K562 (cell line): ENCODE data around the gene ASMT. TPM values are rescaled to one million over a fixed set of nuclear protein-coding genes. Genes with fewer than 3 reads are reported as not detected.

Experiments used
- ATAC-seq: fragments of 200-7000 bp; cut with Tn5 transposase; 3 replicates; pipeline ENCODE4 v1.9.1; 2020; ENCODE audit warnings: moderate library complexity
- BruUV-seq: library from RNA; stranded (reverse); fragments of 400-500 nt; replicated peaks from 2 replicates; lab custom pipeline; 2021; lab: Mats Ljungman, UMichigan
- CTCF ChIA-PET: fragments of 300-600 bp; formaldehyde crosslinking; extraction: SDS; loops from one replicate; lab custom pipeline; 2021; ENCODE audit warnings: low intra/inter-chr PET ratio; lab: Yijun Ruan, JAX
- POLR2A ChIA-PET: fragments of 300-600, 350-650 bp; sonication (Branson Sonifier 250); formaldehyde crosslinking; extraction: SDS; loops from one replicate; lab custom pipeline; 2021; ENCODE audit warnings: antibody characterized with exemption, inconsistent platforms; lab: Yijun Ruan, JAX
- DNase-seq, 4 experiments: peaks; one replicate each; pipeline versions ENCODE4 v3.0.0 to v3.0.0-alpha.2; 2011 to 2018; ENCODE audit warnings: low spot score in 3 of 4, mixed read lengths in 3 of 4; ENCODE audit errors: extremely low read depth in 1 of 4
- FAIRE-seq: peaks from 2 replicates; lab custom pipeline; 2011; peaks lifted over from hg19 to GRCh38; lab: Jason Lieb, UNC
- H2AFZ ChIP-seq: 2 replicates; pipeline ENCODE4 v1.6.0; 2011; ENCODE audit warnings: low read depth, low read length, control low read depth, inconsistent platforms
- H3K27ac ChIP-seq: fragments of 200-600 bp; 3 replicates; pipeline ENCODE4 v1.8.0; 2011; ENCODE audit warnings: low read depth, mild to moderate bottlenecking, control low read depth, inconsistent platforms, low read length, moderate library complexity, mixed read lengths; ENCODE audit errors: extremely low read depth
- H3K27me3 ChIP-seq, 2 experiments: fragments of 300-600 bp in 1 of 2; 2 replicates in 1 of 2; 3 replicates in 1 of 2; pipeline versions ENCODE4 v1.6.0 to v1.8.0; 2011; ENCODE audit warnings: inconsistent platforms in 2 of 2, low read length in 2 of 2, mild to moderate bottlenecking in 1 of 2, mixed read lengths in 1 of 2, moderate library complexity in 1 of 2; ENCODE audit not compliant: control insufficient read depth in 2 of 2, insufficient read depth in 2 of 2
- H3K36me3 ChIP-seq: fragments of 300-600 bp; 3 replicates; pipeline ENCODE4 v1.8.0; 2011; ENCODE audit warnings: mild to moderate bottlenecking, low read length, inconsistent platforms; ENCODE audit not compliant: control insufficient read depth, insufficient read depth
- H3K4me1 ChIP-seq, 2 experiments: fragments of 200-600 bp in 1 of 2; replicated peaks in 1 of 2; 2 replicates in 1 of 2; 3 replicates in 1 of 2; pipeline versions ENCODE4 v1.5.1 to v1.8.0; 2011; ENCODE audit warnings: inconsistent platforms in 2 of 2, low read length in 2 of 2, mild to moderate bottlenecking in 1 of 2, mixed read lengths in 1 of 2, moderate library complexity in 1 of 2; ENCODE audit not compliant: control insufficient read depth in 2 of 2, insufficient read depth in 2 of 2
- H3K4me2 ChIP-seq: 2 replicates; pipeline ENCODE4 v1.6.1; 2011; ENCODE audit warnings: low read length, control low read depth, inconsistent platforms, mixed read lengths; ENCODE audit not compliant: insufficient read depth
- H3K4me3 ChIP-seq: fragments of 200-600 bp; sonication (generic), shearing (Covaris generic); 2 replicates; pipeline ENCODE4 v1.5.1; 2016; ENCODE audit warnings: control low read depth, inconsistent platforms
- H3K79me2 ChIP-seq: fragments of 200-600 bp; 3 replicates; pipeline ENCODE4 v1.8.0; 2011; ENCODE audit warnings: low read length, inconsistent platforms; ENCODE audit not compliant: control insufficient read depth, insufficient read depth
- H3K9ac ChIP-seq, 2 experiments: 2 replicates each; pipeline versions ENCODE4 v1.6.0 to v1.6.1; 2011; ENCODE audit warnings: low read depth in 2 of 2, low read length in 2 of 2, control low read depth in 1 of 2, inconsistent platforms in 1 of 2, mild to moderate bottlenecking in 1 of 2, mixed read lengths in 1 of 2; ENCODE audit not compliant: insufficient read depth in 1 of 2
- H3K9me1 ChIP-seq: one replicate; pipeline ENCODE4 v1.6.0; 2011; ENCODE audit warnings: inconsistent platforms, mild to moderate bottlenecking, low read length, moderate library complexity; ENCODE audit not compliant: control insufficient read depth, insufficient read depth
- H3K9me3 ChIP-seq: replicated peaks from 2 replicates; pipeline ENCODE4 v1.5.1; 2011; ENCODE audit warnings: low read depth, low read length, inconsistent platforms; ENCODE audit not compliant: control insufficient read depth, insufficient read depth
- H4K20me1 ChIP-seq: replicated peaks from 2 replicates; pipeline ENCODE4 v1.6.1; 2011; ENCODE audit warnings: low read length, inconsistent platforms, mixed read lengths; ENCODE audit not compliant: control insufficient read depth, insufficient read depth
- CBX5 ChIP-seq: IDR thresholded peaks from 2 replicates; pipeline ENCODE4 v1.6.1; 2014; ENCODE audit warnings: low read depth, borderline replicate concordance
- CHD1 ChIP-seq: fragments of 200-600 bp; sonication (generic); IDR thresholded peaks from one replicate; pipeline ENCODE4 v1.6.1; 2012; ENCODE audit warnings: mild to moderate bottlenecking, moderate library complexity, low read length, inconsistent platforms
- CLOCK ChIP-seq: fragments of 250-450 bp; sonication (Bioruptor Pico); IDR thresholded peaks from 2 replicates; pipeline ENCODE4 v1.4.0; 2020; ENCODE audit warnings: mild to moderate bottlenecking, moderate library complexity, borderline replicate concordance
- E4F1 ChIP-seq: fragments of 250-450 bp; sonication (Bioruptor Pico); IDR thresholded peaks from 2 replicates; pipeline ENCODE4 v1.5.0; 2021; ENCODE audit warnings: mild to moderate bottlenecking, borderline replicate concordance
- HMGN3 ChIP-seq: IDR thresholded peaks from 2 replicates; pipeline ENCODE4 v1.6.1; 2011; ENCODE audit warnings: borderline replicate concordance, low read depth, mild to moderate bottlenecking, mixed read lengths, low read length; ENCODE audit not compliant: insufficient read length; ENCODE audit errors: extremely low read depth
- KLF16 ChIP-seq: IDR thresholded peaks from 2 replicates; pipeline ENCODE4 v1.6.1; 2016; ENCODE audit warnings: antibody characterized with exemption
- MLLT1 ChIP-seq, 2 experiments: fragments of 450-650 bp; IDR thresholded peaks; 2 replicates each; pipeline ENCODE4 v1.6.1; 2016
- PREB ChIP-seq: sonication (generic); formaldehyde crosslinking; IDR thresholded peaks from 2 replicates; pipeline ENCODE4 v1.8.1; 2023; ENCODE audit warnings: mild to moderate bottlenecking, missing genetic modification reagents
- SIN3B ChIP-seq: fragments of 450-650 bp; IDR thresholded peaks from 2 replicates; pipeline ENCODE4 v1.6.1; 2017; ENCODE audit warnings: low read depth, mild to moderate bottlenecking, moderate library complexity
- TFAP4 ChIP-seq: sonication (generic); formaldehyde crosslinking; IDR thresholded peaks from 2 replicates; pipeline ENCODE4 v1.8.0; 2022; ENCODE audit warnings: missing genetic modification reagents, mild to moderate bottlenecking, moderate library complexity, borderline replicate concordance
- WGBS: fragments of 100-300 bp; shearing (Covaris generic); methylation state at CpG from one replicate; pipeline ENCODE4 v1.1.6; 2016; ENCODE audit warnings: low coverage, mixed read lengths; ENCODE audit not compliant: insufficient coverage; ENCODE audit errors: missing lambda C conversion rate; 5-methylcytosine and 5-hydroxymethylcytosine counted together
- in situ Hi-C: fragments of 300-500 bp; cut with MboI; formaldehyde crosslinking; loops from 4 replicates; pipeline ENCODE4 v1.15.0; 2018; ENCODE audit warnings: inconsistent platforms, mixed read lengths
- intact Hi-C: fragments of 100-400 bp; cut with micrococcal nuclease; formaldehyde crosslinking; loops from 2 replicates; pipeline ENCODE4 v1.14.2; 2022
- polyA plus RNA-seq, 8 experiments: library from polyadenylated mRNA; depleted of rRNA in 4 of 8; stranded (reverse) in 5 of 8; unstranded in 3 of 8; fragments of >200 nt; fragmentation: Nextera tagmentation in 2 of 8; fragmentation: Illumina TruSeq in 1 of 8; extraction: Ambion mirVana in 2 of 8; extraction: Trizol in 1 of 8; gene quantifications; 2 replicates each; pipeline versions ENCODE4 v1.2.1 to v1.2.3, GENCODE V29; 2011 to 2014; ENCODE audit warnings: inconsistent platforms in 1 of 8, missing spikeins in 1 of 8
- total RNA-seq, 7 experiments: library from RNA; depleted of rRNA in 6 of 7; stranded (reverse); fragments of >200 nt in 6 of 7; fragmentation: Illumina TruSeq in 2 of 7; extraction: Trizol in 2 of 7; gene quantifications; 2 replicates each; pipeline versions ENCODE4 v1.2.1 to v1.2.3, GENCODE V29; 2011 to 2021; ENCODE audit warnings: low replicate concordance in 1 of 7

ASMT gene
- total and polyA plus RNA-seq, 9 of the 15 experiments (the other 6 are each of a cell fraction or from before 2014, with no cell fraction given): 0.06 TPM; not detected in 8

- Histone ChIP-seq H3K79me2 (peaks cover 36% of the 10 kb centered on the region), H3K4me1 (peaks cover 0 to 35% of the 10 kb centered on the region in 2 experiments; a peak in 2 of 5 replicates), H3K9me1 (no peaks in the 10 kb centered on the region), H3K36me3 (peaks cover 83% of the 10 kb centered on the region; the same call in 2 of the 3 replicates), H3K27me3 (no peaks in the 10 kb centered on the region), H4K20me1 (peaks cover 15% of the 10 kb centered on the region), H3K4me2 (no peak overlapping the region), H3K9ac (no peak overlapping the region), H3K27ac (no peak overlapping the region), H3K9me3 (no peaks in the 10 kb centered on the region), H2AFZ (no peak overlapping the region), H3K4me3 (no peak overlapping the region)
- FAIRE-seq: no peak
- ChIA-PET CTCF (no interaction called here), POLR2A (no interaction called here)
- DNase-seq: no peak
- intact Hi-C loops (no loop called here), in situ Hi-C loops (no loop called here)
- 91% methylated on average over 16 of the region's 30 CpGs for WGBS
- ATAC-seq: no peak
- BruUV-seq: no TSS peak
- TF ChIP-seq KLF16 (no peak), HMGN3 (no peak), SIN3B (no peak), TFAP4 (no peak), CBX5 (no peak), CLOCK (CRISPR knock-in tag) (no peak), PREB (CRISPR knock-in tag) (no peak), CHD1 (no peak), MLLT1 (IDR thresholded peaks at IDR 0.05) (no peak), E4F1 (CRISPR knock-in tag) (no peak)
Observed at GRCh38 chrX:1596676-1597344, 18.0 kb upstream of the ASMT start.
